G401.6 (cell line): ENCODE results near the gene HGD.
"Not testable (repeated sequence)": the region's sequence is repeated elsewhere in the genome, so short reads cannot be mapped to it uniquely, and the experiment has no call there.

ENCODE experiments used
- FAIRE-seq: peaks from 2 replicates; lab custom pipeline; 2012; peaks lifted over from hg19 to GRCh38; lab: Jason Lieb, UNC

HGD gene

DNA sequence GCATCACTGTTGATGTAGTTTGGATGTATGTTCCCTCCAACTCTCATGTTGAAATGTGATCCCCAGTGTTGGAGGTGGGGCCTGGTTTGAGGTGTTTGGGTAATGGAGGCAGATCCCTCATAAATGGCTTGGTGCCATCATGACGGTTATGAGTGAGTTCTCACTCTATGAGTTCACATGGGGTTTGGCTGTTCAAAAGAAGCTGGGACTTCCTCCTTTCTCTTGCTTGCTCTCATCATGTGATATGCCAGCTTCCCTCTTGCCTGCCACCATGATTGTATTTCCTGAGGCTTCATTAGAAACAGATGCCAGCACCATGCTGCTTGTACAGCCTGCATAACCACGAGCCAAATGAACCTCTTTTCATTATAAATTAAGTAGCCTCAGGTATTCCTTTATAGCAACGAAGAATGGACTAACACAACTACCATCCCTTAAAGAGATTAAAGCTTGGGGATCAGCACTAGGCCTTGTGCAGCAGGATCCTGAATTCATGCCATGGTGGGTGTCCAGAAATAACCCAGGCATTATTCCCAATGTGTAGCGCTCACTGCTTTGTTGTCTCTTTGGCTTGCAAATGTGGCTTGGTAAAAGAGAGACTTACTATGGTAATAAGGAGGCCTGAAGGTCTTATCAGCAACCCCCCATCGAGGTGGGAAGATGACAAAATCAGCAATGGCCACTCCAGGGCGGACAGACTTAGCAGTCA lies 44.0 kb downstream of the HGD start:
- FAIRE-seq = no peak

DNA sequence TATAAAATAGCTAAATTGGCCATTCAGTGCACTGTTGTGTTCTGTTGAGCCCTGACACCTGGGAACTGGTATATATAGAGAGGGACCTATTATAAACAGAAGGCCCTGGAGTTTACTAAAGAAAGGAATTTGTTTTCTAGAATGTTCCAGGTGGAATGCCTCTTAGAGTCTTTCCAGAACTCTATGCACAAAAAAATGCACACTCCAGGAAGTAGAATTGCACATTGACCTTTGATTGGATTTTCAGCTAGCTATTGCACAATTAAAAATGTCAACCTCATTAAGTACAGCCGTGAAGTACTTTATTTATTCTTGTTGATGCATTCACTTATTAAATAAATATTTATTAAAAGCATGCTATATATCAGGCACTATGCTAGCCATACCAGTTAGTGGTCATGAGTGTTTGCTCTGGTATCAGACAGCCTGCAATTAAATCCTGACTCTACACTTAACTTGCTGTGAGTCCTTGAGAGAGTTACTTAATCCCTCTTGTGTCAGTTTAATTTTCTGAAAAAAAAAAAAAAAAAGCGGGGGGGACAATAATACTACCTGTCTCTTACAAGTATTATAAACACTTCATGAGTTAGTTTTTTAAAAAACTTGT lies 45.1 kb downstream of the HGD start:
- no peak for FAIRE-seq

DNA sequence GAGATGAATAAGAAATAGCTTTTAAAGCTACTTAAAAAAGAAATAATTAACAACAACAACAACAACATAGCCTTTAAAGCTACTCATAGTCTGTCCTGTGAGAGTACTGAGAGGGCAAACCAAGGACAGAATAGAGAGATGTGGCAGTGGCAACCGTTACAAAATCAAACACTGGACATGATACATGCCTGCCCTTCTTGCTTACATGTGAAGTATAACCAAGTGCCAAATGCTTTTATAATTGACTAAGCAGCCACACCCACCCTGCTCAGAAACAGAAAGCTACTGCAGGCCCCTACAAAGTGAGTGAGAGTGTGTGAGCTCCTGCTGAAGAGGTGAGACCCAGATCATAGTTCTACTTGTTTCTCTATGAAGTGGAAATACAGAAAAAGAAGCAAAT lies 47.5 kb downstream of the HGD start:
- FAIRE-seq = no peak

DNA sequence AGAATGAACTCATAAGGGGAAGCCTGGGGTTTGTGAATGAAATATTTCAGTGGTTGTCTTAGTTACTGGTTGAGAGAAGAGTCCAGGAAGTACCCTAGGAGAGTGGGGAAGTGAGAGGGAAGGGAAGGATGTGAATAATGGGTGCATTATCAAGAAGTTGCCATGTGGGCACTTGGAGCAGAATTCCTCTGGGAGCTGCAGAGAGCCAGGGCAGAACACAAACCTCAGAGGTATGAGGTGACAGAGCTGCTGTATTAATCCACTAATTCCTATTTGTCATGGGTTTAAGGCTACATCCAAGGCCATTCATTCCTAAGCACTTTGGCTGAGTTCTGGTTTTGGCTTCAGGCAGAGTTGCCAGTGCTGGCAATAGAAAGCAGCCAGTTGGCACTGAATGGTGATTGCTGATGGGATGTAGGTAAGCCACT lies 56.9 kb downstream of the HGD start:
- FAIRE-seq = no peak

DNA sequence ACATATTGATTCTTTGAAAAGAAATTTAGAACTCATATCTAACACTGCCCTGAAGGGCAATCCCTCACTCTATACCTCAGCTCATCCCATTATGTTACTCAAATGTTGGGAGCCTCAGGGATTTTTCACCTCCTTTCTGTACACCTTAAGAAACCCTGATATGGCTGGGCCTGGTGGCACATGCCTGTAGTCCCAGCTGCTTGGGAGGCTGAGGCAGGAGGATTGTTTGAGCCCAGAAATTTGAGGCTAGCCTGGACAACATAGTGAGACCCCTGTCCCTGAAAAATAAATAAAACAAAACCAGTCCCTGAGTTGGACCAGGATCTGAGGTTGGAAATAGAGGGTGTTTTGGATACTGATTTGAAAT lies 58.3 kb downstream of the HGD start:
- no peak for FAIRE-seq

DNA sequence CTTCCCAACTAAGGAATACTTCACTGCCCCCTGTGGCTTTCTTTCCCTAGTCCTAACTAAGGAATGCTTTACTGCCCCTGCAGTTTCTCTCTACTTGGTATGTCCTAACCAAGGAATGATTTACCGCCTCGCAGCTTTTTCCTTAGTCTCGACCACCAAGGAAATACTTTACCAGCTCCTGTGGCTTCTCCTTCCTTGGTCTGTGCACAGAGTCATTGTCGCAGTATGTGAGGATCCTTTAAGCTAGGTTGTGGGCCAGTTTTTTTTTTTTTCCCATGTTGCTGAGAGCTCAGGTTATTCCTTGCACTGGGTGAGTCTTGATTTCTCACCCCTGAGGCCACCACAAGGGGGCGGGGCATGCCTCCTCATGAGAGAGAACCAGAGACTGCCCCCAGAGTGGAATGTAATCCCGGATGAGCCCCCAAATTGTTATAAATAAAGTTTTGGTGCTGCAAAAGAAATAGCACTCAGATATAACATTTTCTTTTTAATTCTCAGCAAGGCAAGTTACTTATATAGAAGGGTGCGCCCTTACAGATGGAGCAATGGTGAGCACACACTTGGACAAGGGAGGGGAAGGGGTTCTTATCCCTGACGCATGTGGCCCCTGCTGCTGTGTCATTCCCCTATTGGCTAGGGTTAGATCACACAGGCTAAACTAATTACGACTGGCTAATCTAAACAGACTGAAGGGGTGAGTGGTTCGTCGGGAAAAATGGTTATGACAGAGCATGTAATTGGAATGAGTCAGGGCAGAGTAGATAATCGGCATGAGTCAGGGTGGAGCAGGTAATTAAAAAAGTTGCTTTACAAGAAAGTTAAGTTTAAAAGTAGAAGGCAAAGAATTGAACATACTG lies 58.9 kb downstream of the HGD start:
- FAIRE-seq = no peak

DNA sequence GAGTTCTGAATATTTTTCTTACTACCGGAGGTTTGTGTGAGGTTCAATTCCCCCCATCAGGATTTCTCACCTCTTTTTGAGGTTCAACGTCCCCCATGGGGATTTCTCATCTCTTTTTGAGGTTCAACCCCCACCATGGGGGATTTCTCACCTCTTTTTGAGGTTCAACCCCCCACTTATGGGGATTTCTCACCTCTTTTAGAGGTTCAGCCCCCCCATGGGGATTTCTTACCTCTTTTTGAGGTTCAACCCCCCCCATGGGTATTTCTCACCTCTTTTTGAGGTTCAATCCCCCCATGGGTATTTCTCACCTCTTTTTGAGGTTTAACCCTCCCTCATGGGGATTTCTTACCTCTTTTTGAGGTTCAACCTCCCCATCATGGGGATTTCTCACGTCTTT lies 59.6 kb downstream of the HGD start:
- FAIRE-seq = no peak

DNA sequence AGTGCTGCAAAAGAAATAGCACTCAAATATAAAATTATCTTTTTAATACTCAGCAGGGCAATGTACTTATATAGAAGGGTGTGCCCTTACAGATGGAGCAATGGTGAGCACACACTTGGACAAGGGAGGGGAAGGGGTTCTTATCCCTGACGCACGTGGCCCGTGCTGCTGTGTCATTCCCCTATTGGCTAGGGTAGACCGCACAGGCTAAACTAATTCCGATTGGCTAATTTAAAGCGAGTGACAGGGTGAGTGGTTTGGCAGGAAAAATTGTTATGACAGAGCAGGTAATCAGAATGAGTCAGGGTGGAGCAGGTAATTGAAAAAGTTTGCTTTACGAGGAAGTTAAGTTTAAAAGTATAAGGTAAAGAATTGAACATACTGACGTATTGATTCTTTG lies 65.3 kb downstream of the HGD start:
- not testable (repeated sequence) for FAIRE-seq

DNA sequence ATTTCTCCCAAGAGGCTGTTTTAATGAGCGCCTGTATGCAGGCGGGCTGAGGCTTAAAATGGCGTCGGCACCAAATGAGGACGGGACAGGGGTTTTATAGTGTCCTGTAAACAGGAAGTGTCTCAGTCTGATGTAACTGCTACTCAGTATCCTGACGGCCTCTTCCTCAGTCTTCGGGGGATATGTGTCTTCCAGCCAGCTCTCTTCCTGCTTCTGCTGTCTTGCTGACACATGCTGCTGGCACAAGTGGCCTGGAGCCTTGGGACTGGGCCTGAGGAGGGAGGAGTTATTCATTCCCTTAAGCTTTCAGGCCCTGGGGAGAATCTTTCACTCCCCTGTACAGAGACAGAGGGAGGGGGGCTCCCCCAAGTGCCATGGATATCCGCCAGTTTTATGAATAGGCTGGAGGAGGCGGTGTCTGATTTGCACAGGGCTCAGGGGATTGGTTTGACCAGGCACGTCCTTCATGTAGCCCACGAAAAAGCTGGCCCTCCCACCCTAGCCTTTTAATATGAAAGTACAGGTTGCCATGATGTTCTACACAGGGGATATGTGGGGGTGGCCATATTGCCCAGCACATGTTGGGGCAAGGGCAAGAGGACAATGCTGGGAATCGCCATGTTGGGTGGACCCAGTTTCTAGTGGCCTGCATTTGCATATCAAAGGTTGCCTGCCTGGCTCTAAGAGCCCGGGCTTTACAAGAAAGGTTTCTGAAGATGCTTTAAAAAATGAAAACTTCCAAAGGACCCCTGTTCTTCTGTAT lies 66.0 kb downstream of the HGD start:
- no peak for FAIRE-seq

DNA sequence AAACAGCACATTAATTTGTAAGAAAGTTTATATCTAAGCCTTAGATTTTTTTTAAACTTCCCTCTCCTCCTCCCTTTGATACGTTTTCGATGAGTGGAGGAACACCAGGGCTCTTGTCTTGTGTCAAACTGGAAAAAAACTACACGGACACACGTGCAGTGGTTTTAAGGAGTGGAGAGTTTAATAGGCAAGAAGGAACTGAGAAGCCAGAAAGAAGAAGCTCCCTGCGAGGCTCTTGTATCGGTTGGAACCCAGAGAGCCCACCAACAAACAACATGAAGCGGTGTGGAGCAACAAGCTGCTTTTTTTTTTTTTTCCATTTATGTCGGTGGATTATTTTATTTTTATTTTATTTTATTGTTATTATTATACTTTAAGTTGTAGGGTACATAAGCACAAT lies 67.3 kb downstream of the HGD start:
- no peak for FAIRE-seq

DNA sequence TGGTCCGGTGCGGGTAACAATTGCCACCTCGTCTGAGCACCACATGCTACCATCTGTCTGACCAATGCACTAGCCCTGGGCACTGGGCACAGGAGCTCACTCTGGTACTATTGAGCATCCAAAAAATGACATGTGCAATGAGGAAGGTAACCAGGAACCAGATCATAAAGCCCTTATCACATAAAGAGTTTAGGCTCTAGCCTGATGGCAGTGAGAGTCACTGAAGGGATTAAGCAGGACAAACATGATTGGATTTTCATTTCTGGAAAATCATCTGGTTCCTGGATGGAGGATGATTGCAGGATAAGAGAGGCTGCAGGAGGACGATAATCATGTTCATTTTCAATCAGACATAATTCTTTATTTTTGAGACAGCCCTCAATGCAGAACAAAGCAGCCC lies 73.5 kb downstream of the HGD start:
- FAIRE-seq = no peak

DNA sequence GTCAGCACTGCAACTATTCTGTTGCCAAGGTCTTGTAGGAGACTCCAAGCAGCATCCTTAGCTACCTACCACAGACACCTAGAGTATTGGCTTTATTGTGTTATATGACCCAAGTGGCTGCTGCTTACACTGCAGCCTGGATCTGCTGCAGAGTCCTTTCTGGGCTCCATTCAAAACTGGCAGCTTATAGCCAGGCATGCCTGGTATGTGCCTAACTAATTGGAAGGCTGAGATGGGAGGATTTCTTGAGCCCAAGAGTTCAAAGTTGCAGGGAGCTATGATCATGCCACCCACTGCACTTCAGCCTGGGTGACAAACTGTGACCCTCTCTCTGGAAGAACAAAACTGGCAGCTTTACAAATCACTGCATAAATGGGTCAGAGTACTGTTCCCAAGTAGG lies 77.3 kb downstream of the HGD start:
- no peak for FAIRE-seq

DNA sequence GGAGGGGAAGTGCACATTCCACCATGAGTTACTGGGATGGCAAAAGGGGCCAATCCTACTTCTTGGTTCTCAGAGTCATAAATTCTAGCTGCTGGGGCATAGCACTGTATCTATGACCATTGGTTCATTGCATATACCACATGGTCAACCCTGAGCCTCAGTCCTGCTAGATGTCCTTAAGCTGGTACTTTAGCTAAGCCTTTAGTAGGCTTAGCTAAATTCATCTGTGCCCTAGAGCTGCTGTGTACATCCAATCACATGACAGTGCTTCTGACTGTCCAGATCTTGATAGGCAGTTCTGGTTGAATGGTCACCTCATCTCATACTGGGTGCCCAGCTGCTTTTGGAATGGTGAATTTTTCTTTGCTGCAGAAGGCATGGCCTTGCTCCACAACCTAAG lies 77.7 kb downstream of the HGD start:
- FAIRE-seq = no peak

DNA sequence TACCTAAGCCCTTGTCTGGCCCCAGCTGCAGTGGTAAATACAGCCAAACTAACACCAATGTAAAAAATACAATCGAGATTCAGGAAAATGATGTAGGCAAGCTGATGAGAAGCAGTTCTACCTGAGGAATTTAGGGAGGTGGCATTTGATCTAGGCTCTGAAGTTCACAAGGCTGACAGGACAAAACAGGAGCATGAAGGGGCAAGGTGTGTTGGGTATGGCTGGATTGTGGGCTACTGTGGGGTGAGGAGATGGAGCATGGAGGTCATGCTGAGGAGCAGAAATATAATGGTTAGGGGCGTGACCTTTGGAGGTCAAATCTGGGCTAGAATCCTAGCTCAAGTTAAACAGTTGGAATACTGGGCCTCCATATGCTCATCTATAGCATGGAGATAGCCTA lies 79.4 kb downstream of the HGD start:
- no peak for FAIRE-seq

DNA sequence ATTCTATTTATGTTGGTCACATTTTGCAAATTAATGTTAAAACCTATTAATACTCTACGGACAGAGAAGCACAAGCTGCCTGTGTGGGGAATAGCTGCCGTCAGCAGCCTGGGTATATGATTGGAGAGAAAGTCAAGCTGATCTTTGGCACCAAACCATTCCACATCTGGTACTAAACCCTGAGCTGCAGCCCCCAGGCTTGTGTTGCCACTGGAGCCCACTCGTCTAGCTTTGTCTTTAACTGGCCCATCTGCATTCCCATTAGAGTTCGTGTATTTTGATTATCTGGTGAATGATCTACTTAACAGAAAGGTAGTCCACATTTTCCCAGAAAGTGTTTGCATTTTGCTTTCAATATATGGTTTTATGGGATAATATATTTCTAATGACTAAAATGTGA lies 80.5 kb downstream of the HGD start:
- FAIRE-seq = no peak

DNA sequence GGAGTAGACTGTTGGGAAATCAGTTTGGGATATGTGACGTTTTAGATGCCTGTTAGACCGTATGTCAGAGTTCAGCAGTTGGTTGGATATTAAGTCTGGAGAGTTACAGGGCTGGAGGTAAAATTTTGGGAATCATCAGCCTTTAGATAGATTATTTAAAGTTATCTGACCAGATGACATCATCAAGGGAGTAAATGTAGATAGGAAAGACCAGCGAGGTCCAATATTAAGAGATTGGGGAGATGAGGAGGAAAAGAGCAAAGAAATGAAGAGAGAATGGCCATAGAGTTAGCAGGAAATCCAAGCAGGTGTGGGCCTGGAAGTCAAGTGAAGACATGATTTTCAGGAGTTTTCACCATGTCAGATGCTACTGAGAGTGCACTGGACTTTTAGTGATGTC lies 82.8 kb downstream of the HGD start:
- no peak for FAIRE-seq

DNA sequence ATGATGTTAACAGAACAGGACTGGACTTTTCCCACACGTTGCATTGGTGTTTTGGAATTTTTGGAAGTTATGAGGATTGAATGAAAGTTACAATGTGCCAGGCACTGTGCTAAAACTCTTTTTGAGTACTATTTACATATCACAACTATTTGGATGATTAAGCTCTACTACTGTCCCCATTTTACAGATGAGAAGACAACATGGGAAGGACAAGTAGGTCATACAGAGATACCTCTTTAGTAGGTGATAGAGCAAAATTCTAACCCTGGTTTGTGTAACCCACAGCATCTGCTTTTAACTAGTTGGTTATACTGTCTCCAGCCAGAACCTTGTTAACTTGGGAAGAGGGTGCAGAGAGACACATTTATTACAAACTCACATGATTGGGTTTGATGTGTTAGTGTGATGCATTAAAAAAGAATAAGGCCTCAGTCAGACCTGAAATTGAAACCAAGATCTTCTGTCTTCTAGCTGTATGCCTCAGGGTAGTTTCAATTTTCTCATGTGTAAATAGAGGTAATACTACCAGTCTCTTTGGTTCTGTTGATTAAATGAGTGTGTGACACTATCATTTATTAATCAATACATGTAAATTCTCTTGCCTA lies 84.5 kb downstream of the HGD start:
- no peak for FAIRE-seq

DNA sequence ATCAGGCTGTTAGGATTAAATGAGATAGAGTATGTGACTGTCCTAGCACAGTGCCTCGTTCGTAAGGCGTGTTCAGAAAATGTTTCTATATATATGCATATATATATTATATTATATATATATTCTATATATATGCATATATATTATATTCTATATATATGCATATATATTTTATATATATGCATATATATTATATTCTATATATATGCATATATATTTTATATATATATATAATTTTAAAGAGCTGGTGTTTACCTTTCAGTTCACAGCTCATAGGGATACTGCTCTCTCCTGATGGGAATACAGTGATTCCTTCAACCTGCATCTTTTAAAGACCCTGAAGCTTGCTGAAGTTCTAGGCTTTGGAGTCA lies 85.2 kb downstream of the HGD start:
- peak; percentile 66 for FAIRE-seq

DNA sequence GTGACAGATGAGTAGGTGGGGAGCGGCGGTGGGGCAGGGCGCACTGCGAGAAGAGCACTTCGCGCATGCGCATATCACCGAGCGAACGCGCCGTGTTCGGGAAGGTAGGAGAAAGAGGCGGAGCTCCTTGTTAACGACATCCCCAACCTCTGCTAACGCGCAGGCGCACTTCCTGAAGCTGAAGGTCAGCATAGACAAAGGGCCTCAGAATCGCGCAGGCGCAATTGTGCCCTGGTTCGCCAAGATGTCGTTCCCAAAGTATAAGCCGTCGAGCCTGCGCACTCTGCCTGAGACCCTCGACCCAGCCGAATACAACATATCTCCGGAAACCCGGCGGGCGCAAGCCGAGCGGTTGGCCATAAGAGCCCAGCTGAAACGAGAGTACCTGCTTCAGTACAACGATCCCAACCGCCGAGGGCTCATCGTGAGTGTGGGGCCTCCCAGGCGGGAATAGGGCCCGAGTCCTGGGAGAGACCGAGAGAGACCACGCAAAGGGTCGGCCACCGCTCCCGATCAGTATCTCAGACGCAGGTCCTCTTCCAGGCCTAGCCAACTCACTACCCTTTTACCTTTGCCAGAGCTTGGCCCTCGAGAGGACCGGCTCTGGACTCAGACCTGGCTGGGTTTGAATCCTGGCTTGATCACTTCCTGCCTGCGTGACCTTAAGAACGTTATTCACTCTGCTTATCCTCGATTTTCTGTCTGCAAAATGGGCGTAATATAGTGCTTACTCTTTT lies 85.8 kb downstream of the HGD start, which contains the start of gene NDUFB4:
TSS of gene NDUFB4 (plus strand) at position 221 of the 737 bp plus-strand sequence. CDS start at position 245, 24 bp downstream.
- FAIRE-seq = peak; percentile 99

DNA sequence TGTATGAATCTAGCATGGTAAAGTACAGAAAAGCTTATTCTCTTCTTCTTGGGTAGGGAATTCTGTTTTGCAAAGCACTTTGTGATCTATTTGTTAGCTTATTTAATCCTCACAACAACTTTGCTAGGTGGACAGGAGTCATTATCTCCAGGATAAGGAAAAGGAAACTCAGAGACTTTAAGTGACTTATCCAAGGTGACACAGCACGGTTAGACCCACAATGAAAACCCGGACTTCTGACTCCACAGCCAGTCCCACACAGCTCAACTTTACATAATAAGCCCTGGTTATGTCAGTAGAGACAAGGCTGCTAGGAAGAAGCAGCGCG lies 86.3 kb downstream of the HGD start:
- FAIRE-seq = no peak

DNA sequence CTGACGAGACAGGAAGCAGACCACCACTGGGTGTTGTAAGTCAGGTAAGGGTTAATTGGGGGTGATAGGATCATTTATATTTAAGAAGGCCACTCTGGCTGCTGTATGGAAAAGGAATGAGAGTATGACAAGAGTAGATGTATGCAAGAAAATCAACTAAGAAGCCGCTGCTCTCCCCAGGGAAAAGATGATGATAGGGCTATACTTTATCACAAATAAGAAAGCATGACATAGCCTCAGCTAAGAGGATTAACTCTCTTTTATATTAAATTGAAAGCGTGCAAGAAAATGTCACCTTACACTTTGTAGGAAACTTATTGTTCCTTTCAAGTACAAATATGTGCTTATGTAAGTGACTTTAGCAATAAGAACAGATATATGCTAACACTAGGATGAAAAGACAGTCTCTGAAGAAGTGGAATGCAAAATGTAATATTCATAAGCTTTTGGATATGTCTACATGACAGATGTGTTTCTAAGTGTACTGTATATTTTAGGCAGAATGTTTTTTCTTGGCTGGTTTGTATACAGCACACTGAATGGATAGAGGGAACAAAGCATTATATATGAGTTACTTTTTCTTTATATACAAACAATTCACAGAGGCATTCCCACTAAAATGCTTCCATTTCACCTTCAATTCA lies 94.6 kb downstream of the HGD start:
- no peak for FAIRE-seq
